ENCODE data around the gene RPLP2. TPM values are rescaled to one million over a fixed set of nuclear protein-coding genes. Genes with fewer than 3 reads are reported as not detected.

The RPLP2 gene
- total and polyA plus RNA-seq, 4 experiments from 2014 or later = 1,822 to 5,155 (median 4,314) TPM

- POLR2A ChIA-PET (ENCODE audit: partially characterized antibody) = interaction anchor here (0.6 to 1.4 kb wide), 5 partner anchors 62 to 202 kb away, joined by 3 to 6 read pairs (median 3); partner anchors contain the start of gene AP2A2
- H3K4me3 ChIP-seq (ENCODE audit: low read length in 2 of 2) = no peak overlapping the region
Measured at GRCh38 chr11:848380-848931, 38.7 kb downstream of the RPLP2 start.

GRCh38 chr11:849104-849824 lies 39.5 kb downstream of the RPLP2 start:
- no peak overlapping the region for H3K27ac ChIP-seq (ENCODE audit: low read depth, low read length)
- Mint-ChIP-seq H3K27me3 (peaks cover 4% of the 10 kb centered on the region in 2 donors), H3K4me3 (peak overlapping the region; percentile 61 to 79 (median 73)), H3K27ac (no peak overlapping the region), H3K4me1 (peaks cover 2 to 14% (median 6%) of the 10 kb centered on the region in 4 donors), H3K36me3 (no peaks in the 10 kb centered on the region), H3K9me3 (no peaks in the 10 kb centered on the region)
- no peak for DNase-seq
- intact Hi-C loops (cut with micrococcal nuclease) = no loop called here
- ChIA-PET POLR2A (ENCODE audit: partially characterized antibody) (interaction anchor here (1.0 kb wide), 2 partner anchors 61 to 202 kb away, joined by 3 to 6 read pairs; no protein-coding TSS in a partner anchor), CTCF (ENCODE audit: partially characterized antibody) (interaction anchor here (1.0 to 4.1 kb wide), 5 partner anchors 17 to 205 kb away, joined by 3 to 35 read pairs (median 3); partner anchors contain the start of gene RPLP2)
- peaks cover 10% of the 10 kb centered on the region for H3K27me3 ChIP-seq (ENCODE audit: insufficient read depth, low read length)
- peaks cover 10% of the 10 kb centered on the region for H3K4me1 ChIP-seq (ENCODE audit: insufficient read depth, low read length)
- H3K4me3 ChIP-seq (ENCODE audit: low read length in 2 of 2) = peak overlapping the region in 1 of 2 donors; percentile 24
- H3K9me3 ChIP-seq (ENCODE audit: control insufficient read depth in 1 of 2, low read length in 2 of 2) = no peaks in the 10 kb centered on the region
- H3K36me3 ChIP-seq (ENCODE audit: insufficient read depth, low read length) = no peaks in the 10 kb centered on the region

More at GRCh38 chr11:848380-848931, 38.7 kb downstream of the RPLP2 start:
- peaks cover 4% of the 10 kb centered on the region in 2 donors for H3K27me3 Mint-ChIP-seq
- peaks cover 17% of the 10 kb centered on the region for H3K4me1 ChIP-seq (ENCODE audit: insufficient read depth, low read length)
- DNase-seq = peak; percentile 59 to 70 (median 62)
- H3K4me3 Mint-ChIP-seq = peak overlapping the region in 7 of 8 donors; percentile 26 to 77 (median 62)
- CTCF ChIA-PET (ENCODE audit: partially characterized antibody) = interaction anchor here (1.0 to 4.1 kb wide), 5 partner anchors 17 to 206 kb away, joined by 3 to 35 read pairs (median 3); partner anchors contain the start of gene RPLP2
- intact Hi-C loops (cut with micrococcal nuclease) = no loop called here
- peak overlapping the region in 1 of 7 donors; percentile 16 for H3K27ac Mint-ChIP-seq
- peaks cover 2 to 19% (median 8%) of the 10 kb centered on the region in 4 donors for H3K4me1 Mint-ChIP-seq
- H3K27ac ChIP-seq (ENCODE audit: low read depth, low read length) = no peak overlapping the region
- H3K27me3 ChIP-seq (ENCODE audit: insufficient read depth, low read length) = peaks cover 10% of the 10 kb centered on the region
- H3K36me3 ChIP-seq (ENCODE audit: insufficient read depth, low read length) = no peaks in the 10 kb centered on the region
- H3K9me3 ChIP-seq (ENCODE audit: control insufficient read depth in 1 of 2, low read length in 2 of 2) = no peaks in the 10 kb centered on the region
- H3K9me3 Mint-ChIP-seq = no peaks in the 10 kb centered on the region
- H3K36me3 Mint-ChIP-seq = peaks cover 0 to 1% of the 10 kb centered on the region in 2 donors

GRCh38 chr11:849951-850774 lies 40.4 kb downstream of the RPLP2 start:
- H3K4me3 Mint-ChIP-seq = peak overlapping the region in 6 of 8 donors; percentile 48 to 77 (median 58)
- Histone ChIP-seq H3K4me1 (ENCODE audit: insufficient read depth, low read length) (peaks cover 10% of the 10 kb centered on the region), H3K27me3 (ENCODE audit: insufficient read depth, low read length) (peaks cover 10% of the 10 kb centered on the region), H3K36me3 (ENCODE audit: insufficient read depth, low read length) (no peaks in the 10 kb centered on the region), H3K27ac (ENCODE audit: low read depth, low read length) (no peak overlapping the region), H3K4me3 (ENCODE audit: low read length in 2 of 2) (no peak overlapping the region), H3K9me3 (ENCODE audit: control insufficient read depth in 1 of 2, low read length in 2 of 2) (no peaks in the 10 kb centered on the region)
- ChIA-PET POLR2A (ENCODE audit: partially characterized antibody) (no interaction called here), CTCF (ENCODE audit: partially characterized antibody) (interaction anchor here (4.1 kb wide), 1 partner anchor 200 kb away, joined by 35 read pairs; no protein-coding TSS in a partner anchor)
- intact Hi-C loops (cut with micrococcal nuclease) = no loop called here
- DNase-seq = no peak
- peaks cover 2 to 9% (median 4%) of the 10 kb centered on the region in 4 donors for H3K4me1 Mint-ChIP-seq
- H3K9me3 Mint-ChIP-seq = no peaks in the 10 kb centered on the region
- H3K27ac Mint-ChIP-seq = no peak overlapping the region
- H3K36me3 Mint-ChIP-seq = no peaks in the 10 kb centered on the region
- H3K27me3 Mint-ChIP-seq = peaks cover 4% of the 10 kb centered on the region in 2 donors

- no peak overlapping the region for H3K27ac ChIP-seq (ENCODE audit: low read depth, low read length)
- no peaks in the 10 kb centered on the region for H3K36me3 ChIP-seq (ENCODE audit: insufficient read depth, low read length)
- ChIA-PET CTCF (ENCODE audit: partially characterized antibody) (no interaction called here), POLR2A (ENCODE audit: partially characterized antibody) (no interaction called here)
- H3K4me1 Mint-ChIP-seq = peaks cover 2 to 9% (median 3%) of the 10 kb centered on the region in 4 donors
- H3K27ac Mint-ChIP-seq = peak overlapping the region in 1 of 7 donors; percentile 35
- H3K36me3 Mint-ChIP-seq = no peaks in the 10 kb centered on the region
- H3K27me3 Mint-ChIP-seq = peaks cover 4% of the 10 kb centered on the region in 2 donors
- no peaks in the 10 kb centered on the region for H3K9me3 Mint-ChIP-seq
- peaks cover 10% of the 10 kb centered on the region for H3K27me3 ChIP-seq (ENCODE audit: insufficient read depth, low read length)
- H3K4me3 Mint-ChIP-seq = peak overlapping the region in 3 of 8 donors; percentile 32 to 70 (median 42)
- H3K4me1 ChIP-seq (ENCODE audit: insufficient read depth, low read length) = peaks cover 10% of the 10 kb centered on the region
- DNase-seq = peak in 1 of 5 donors; percentile 26
- H3K4me3 ChIP-seq (ENCODE audit: low read length in 2 of 2) = no peak overlapping the region
- H3K9me3 ChIP-seq (ENCODE audit: control insufficient read depth in 1 of 2, low read length in 2 of 2) = no peaks in the 10 kb centered on the region
- intact Hi-C loops (cut with micrococcal nuclease) = no loop called here
Measured at GRCh38 chr11:850775-851763, 41.3 kb downstream of the RPLP2 start.

GRCh38 chr11:852762-853161 lies 43.0 kb downstream of the RPLP2 start:
- H3K36me3 Mint-ChIP-seq = no peaks in the 10 kb centered on the region
- Histone ChIP-seq H3K4me3 (ENCODE audit: low read length in 2 of 2) (no peak overlapping the region), H3K27me3 (ENCODE audit: insufficient read depth, low read length) (peaks cover 10% of the 10 kb centered on the region), H3K36me3 (ENCODE audit: insufficient read depth, low read length) (no peaks in the 10 kb centered on the region), H3K4me1 (ENCODE audit: insufficient read depth, low read length) (peaks cover 10% of the 10 kb centered on the region), H3K9me3 (ENCODE audit: control insufficient read depth in 1 of 2, low read length in 2 of 2) (no peaks in the 10 kb centered on the region), H3K27ac (ENCODE audit: low read depth, low read length) (no peak overlapping the region)
- no peaks in the 10 kb centered on the region for H3K9me3 Mint-ChIP-seq
- H3K4me1 Mint-ChIP-seq = peaks cover 2 to 9% (median 7%) of the 10 kb centered on the region in 4 donors
- H3K27ac Mint-ChIP-seq = no peak overlapping the region
- H3K27me3 Mint-ChIP-seq = peaks cover 2 to 4% of the 10 kb centered on the region in 2 donors
- POLR2A ChIA-PET (ENCODE audit: partially characterized antibody) = no interaction called here
- CTCF ChIA-PET (ENCODE audit: partially characterized antibody) = no interaction called here
- DNase-seq = no peak
- intact Hi-C loops (cut with micrococcal nuclease) = no loop called here
- H3K4me3 Mint-ChIP-seq = no peak overlapping the region

GRCh38 chr11:853682-854448 lies 44.1 kb downstream of the RPLP2 start:
- peaks cover 0 to 2% of the 10 kb centered on the region in 2 donors for H3K27me3 Mint-ChIP-seq
- H3K27ac Mint-ChIP-seq = no peak overlapping the region
- Histone ChIP-seq H3K27me3 (ENCODE audit: insufficient read depth, low read length) (peaks cover 4% of the 10 kb centered on the region), H3K4me3 (ENCODE audit: low read length in 2 of 2) (no peak overlapping the region), H3K36me3 (ENCODE audit: insufficient read depth, low read length) (no peaks in the 10 kb centered on the region), H3K9me3 (ENCODE audit: control insufficient read depth in 1 of 2, low read length in 2 of 2) (no peaks in the 10 kb centered on the region), H3K27ac (ENCODE audit: low read depth, low read length) (no peak overlapping the region), H3K4me1 (ENCODE audit: insufficient read depth, low read length) (peaks cover 4% of the 10 kb centered on the region)
- ChIA-PET POLR2A (ENCODE audit: partially characterized antibody) (no interaction called here), CTCF (ENCODE audit: partially characterized antibody) (no interaction called here)
- no peak for DNase-seq
- intact Hi-C loops (cut with micrococcal nuclease) = no loop called here
- H3K4me3 Mint-ChIP-seq = no peak overlapping the region
- no peaks in the 10 kb centered on the region for H3K36me3 Mint-ChIP-seq
- no peaks in the 10 kb centered on the region for H3K9me3 Mint-ChIP-seq
- H3K4me1 Mint-ChIP-seq = peaks cover 0 to 5% (median 4%) of the 10 kb centered on the region in 4 donors
